T follicular helper cell (primary cell): ENCODE results near the gene CACNA2D3.

Experiments
- DNase-seq: peaks from one replicate; pipeline ENCODE4 v3.0.0-alpha.2; 2020; ENCODE audit warnings: low read depth

Gene CACNA2D3

DNA sequence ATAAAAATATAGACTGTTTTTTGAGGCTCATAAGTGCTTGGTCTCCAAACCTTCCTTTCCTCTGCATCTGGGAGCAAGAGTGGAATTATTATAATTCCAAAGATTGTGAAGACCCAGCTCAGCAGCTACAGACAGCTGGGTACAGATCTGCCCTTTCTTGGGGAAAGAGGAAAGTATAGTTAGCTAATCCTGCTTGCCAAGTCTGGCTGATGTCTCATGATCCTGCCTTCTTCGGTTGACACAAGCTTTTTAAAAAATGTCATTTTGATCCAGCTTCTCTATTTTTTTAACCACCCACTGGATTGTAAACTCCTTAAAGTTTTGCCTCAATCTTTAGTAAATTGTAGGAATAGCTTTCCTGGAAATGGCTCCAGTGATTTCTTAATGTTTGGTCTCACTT is 624.4 kb downstream of the CACNA2D3 start:
- DNase-seq, result no peak

DNA sequence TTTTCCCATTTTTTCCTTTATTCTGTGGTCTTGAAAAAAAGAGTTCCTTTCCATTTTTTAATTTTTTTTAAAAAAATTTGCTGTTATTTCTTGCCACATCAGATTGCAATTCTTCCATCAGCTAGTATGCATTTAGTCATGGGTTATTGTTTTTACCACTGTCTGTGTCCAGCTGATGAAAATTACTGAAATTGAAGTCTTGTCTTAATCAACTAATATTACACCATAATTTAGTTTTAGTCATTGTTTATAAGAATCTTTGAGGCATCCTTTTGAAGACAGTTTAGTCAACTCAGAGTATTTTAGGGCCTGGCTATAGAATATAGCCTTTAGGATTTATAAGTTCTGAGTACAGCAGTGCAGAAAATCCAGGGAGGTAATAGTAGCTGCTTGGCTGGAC is 633.4 kb downstream of the CACNA2D3 start:
- no peak for DNase-seq

DNA sequence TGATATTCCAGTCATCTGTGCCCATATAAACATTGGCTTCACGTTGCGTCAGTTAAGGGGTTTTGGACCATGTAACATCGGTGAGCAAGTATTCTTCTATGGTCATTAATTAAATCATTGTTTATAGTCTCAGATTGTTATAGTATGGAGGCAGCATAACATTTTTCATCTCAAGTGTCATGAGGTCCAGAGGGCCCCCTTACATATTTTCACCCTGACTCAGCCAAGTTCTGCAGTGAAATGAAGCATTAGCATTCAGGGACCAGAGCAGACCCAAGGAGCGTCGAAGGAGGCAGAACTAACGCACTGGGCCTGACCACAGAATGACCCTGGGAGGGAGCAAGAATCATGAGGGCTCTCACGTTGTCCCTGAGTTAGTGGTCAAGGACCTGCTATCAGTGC is 634.0 kb downstream of the CACNA2D3 start:
- DNase-seq, result no peak

DNA sequence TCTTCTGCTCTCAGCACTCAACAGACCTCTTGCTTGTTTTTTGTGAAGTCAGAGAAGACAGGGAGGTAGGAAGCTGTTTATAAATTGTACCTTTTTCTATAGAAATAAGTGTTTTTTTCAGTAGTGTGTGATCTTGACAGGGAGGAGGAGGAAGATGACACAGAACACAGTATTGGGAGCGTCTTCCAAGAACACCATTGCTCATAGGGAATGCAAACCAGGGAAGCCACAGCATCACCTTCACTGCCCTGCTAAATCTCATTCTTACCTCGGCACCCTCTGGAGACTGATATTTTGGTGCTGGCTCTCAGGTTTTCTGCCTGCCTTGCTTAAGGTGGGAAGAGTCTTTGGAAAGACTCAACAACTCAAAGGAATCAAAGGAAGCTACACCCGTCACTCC is 636.1 kb downstream of the CACNA2D3 start:
- DNase-seq, result no peak

DNA sequence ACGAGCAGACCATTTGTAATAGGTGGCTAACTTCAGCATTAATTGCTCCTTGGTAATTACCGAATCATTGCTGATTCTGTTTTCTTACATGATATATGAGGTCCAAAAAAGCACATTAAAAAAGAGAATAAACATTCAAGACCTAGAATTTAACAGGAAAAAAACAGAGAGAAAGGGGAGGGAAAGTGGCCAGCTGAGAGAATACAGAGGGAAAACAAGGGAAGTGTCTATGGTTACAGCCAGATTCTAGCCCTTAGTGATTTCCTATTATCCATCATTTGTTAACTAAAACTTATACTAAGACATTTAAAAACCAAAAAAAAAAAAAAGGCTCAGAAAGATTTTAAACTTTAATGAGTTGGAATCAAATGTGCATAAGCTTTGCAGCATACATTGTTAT is 636.8 kb downstream of the CACNA2D3 start:
- no peak for DNase-seq

DNA sequence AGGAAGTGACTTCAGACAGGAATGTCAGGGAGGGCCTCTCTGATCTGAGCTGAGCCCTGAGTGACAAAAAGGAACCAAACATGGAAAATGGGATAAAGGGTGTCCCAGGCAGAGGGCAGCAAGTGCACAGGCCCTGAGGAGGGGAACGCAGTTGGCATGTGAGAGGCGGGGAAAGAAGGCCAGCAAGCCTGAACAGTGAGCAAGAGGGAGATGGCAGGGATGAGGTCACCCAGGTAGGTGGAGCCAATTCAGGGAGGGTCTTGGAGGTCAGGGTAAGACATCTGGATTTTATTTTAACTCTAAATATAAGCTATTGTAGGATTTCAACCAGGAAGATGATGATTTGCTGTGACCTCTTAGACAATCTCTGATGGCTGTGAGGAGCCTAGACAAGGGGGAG is 637.8 kb downstream of the CACNA2D3 start:
- DNase-seq, result no peak

DNA sequence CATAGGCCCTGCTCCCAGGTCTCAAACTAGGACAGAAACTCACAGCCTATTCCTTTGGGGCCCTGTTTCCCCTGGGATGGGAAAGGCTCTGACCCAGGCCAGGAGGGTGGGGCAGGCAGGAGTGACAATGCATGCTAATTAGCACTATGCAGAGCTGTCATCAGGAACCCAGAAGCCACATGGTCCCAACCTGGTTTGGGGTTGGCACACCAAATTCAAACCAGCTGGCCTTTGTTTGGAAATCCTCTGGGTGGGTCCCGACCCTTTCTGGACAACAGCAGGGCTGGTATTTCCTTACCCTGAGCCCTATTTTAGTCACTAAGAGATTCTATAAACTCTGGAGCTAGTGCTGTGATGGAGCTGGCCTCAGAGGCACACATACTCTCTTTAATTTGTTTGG is 639.3 kb downstream of the CACNA2D3 start:
- no peak for DNase-seq

DNA sequence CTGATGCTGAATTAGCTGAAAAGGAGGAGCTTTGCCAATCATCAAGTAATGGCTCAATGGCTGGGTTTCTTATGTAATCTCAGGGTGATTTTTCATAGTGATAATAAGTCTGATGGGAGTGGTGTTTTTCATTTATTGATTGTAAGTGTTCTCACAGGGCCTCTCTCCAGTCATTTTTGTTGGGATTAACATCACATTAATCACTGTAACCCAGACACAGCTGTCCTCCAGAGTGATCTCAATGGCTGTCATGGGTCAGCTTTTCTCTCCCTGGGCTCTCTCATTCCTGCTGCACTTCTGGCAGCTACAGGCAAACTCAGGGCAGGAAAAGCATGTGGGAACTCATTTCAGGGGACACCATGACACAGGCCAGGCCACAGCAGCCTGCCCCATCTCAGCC is 642.6 kb downstream of the CACNA2D3 start:
- no peak for DNase-seq

DNA sequence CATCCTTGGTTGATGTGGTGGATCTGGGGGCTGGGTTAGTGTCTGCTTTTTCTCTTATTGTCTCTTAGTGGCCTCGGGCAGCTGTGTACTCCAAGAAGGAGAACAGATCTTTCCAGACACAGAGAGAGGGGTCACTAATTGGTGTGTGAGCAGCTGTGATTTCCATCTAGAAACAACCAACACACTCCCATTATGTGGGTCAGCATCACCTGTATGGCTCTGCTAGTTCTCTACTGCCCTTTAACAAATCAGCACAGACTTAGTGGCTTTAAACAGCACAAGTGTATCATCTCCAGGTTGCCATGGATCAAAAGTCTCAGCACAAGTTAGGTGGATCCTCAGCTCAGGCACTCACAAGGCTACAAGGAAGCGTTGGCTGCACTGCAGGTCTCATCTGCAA is 648.7 kb downstream of the CACNA2D3 start:
- no peak for DNase-seq

DNA sequence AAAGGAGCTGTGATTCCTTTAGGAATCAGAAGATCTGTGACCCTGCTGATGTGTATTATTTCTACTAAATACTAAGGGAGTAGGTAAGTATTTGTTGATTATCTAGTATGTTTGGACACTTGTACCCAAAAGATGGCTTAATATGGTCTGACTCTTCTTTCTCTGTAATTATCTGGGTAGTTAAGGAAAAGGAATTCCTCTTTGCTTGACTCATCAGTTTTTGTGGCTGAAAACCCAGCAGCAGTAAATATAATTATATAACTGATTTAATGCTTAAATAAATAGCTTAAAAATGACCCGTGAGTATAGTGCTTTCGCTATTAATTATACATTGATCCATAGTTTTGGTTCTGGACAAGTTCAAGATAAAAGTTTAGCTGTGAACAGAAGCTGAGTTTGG is 649.7 kb downstream of the CACNA2D3 start:
- no peak for DNase-seq

DNA sequence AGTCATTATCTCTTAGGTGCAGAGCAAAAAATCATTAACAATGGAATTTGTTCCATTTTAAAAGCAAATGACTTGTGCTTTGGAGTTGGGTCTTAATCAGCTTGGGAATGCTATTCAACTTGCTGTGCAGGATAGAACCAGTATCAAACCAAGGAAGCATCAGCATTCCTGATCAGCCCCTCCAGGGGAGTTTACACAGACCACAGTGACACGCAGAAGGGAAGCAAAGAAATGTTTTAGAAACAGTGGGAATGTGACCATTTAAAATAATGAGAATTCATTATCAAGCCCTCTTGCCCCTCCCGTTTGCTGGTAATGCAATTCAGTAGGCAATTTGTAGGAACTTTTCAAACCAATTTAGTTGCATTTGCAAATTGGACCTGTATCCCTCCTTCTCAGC is 650.4 kb downstream of the CACNA2D3 start:
- DNase-seq, result no peak

DNA sequence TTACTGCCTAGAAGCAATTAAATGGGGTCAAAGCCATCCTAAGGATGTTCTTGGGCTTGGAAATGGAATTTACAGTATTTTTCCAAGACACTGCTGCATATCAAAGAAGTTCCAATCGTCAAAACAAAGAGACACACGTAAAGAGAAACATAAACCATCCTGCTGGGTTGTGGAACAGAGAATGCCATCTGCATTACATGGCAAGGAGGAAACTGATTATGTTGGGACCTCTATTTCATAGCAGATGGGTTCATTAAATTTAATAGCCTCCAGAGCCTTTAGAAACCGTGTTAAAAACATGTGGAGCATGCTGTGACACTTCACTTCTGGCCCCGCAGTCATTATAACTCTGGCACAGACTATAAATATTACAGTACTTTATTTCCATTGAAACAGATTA is 650.9 kb downstream of the CACNA2D3 start:
- DNase-seq, result no peak

DNA sequence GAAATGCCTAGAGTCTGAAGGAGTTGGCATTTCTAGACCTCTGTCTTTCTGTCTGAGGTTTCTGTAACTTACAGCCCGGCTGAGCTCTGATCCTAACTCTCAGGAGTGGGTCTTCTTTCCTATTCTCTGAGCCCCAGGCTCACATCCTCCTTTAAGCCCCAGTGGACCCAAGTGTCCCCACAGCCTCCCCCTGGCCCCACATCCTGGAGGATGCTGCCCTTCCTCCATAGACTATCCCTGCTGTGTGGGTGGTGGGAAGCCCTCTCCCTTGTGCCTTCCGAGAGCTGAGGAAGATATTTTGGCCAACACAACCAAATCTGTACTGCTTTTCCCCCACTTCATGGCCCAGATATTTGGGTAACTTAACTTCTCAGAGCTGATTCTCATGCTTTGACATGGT is 654.2 kb downstream of the CACNA2D3 start:
- DNase-seq, result no peak

DNA sequence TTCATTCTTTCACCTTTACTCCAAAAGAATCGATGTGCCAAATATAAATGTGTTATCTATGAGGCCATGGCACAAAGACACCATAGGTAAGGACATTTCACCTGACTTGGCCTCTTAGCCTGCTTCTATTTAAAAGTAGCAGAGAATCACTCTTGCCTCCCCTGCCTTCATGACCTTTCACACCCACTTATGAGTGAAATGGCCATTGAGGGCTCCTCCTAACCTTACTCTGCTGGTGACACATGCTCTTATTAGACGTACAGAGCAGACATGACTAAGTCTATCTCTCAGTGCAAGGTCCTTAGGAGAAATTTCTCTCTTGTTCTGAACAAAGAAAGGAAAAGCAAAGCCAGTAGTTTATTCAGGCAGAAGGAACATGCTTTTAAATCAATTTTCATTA is 654.8 kb downstream of the CACNA2D3 start:
- no peak for DNase-seq

DNA sequence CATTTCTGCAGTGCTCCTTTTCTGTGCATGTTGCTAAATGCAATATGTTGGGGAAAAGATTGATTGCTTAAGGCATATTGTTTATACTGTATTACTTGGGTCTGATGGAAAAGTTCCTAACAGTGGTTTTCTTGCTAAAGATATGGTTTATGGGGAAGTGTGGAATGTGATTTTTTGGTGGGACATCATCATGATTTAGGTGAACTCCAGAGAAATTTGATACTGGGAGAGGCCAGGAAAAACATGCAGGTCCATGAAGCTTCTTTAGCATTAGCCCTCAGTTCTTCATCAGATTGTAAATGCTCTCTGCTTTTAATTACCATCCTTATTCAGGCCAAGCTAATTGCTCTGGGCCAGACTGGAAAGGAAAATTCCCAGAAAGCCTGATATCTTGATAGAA is 658.0 kb downstream of the CACNA2D3 start:
- no peak for DNase-seq

DNA sequence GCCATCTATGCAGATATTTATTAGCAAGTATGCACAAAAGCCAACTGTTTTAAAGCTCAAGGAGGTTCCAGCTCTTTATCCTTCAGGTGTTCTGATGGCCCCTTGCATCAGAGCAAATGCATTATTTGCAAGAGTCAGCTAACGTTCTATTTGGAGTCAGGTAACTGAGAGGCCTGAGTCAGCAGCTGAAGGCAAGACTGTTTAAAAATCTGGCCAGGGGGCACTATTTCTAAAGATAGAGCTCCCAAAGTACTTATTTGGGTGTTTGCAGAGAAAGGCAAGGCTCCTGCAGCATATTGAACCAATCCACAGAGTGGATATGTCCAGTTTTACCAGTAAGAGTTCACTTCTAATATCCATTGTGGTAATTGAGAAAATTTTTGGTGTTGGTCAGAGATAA is 659.4 kb downstream of the CACNA2D3 start:
- DNase-seq, result no peak

DNA sequence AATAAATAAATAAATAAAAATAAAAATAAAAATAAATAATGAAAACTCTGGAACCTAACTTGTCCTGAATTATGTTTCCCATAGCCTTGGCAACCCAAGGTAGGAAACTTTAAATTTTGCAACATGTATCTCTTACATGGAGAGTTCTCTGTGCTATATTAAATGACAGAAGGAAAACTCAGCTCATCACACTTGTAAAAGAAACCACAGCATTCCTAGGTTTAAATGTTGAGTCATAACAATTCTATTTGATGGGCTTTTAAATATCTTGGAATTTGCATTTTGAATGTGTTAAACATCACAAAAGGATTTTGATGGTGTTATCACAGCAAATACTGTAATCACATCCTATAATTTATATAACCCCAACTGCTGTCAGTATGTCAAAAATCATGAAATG is 661.3 kb downstream of the CACNA2D3 start:
- DNase-seq, result no peak

DNA sequence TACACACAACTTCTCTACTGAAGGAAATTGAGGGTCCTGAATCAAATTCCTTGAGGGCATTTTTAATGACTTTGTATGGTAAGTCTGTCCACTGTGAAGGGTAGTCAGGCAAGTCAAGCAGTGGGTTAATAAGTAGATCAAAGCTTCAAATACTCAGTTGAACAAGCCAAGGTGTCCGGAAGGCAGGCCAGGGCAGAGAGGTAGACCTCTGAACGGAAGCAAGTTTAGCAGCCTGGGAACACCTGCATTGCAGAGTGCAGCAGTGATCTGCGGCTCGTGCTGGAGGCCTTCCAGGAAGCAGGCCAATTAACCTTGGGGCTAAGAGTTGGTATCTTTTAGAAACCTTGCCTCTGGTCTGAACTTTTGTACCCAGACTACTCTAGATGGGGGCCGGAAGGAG is 661.7 kb downstream of the CACNA2D3 start:
- no peak for DNase-seq

DNA sequence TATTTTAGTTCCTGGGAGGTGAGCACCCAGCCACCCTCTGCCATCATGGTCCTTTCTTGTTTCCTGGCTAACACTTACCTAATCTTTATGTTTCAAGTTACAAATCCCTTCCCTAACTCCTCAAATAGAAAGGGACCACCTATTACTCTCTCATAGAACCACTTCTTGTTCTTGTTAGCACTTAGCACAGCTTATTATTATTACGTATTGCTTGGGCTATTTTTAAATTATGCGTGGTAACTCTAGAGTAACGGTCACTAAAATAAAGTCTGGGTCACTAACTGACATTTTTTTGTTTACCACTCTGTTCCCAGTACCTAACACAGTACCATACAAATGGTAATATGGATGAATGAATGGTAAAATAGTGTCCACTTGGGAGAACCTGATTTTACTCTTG is 663.6 kb downstream of the CACNA2D3 start:
- no peak for DNase-seq

DNA sequence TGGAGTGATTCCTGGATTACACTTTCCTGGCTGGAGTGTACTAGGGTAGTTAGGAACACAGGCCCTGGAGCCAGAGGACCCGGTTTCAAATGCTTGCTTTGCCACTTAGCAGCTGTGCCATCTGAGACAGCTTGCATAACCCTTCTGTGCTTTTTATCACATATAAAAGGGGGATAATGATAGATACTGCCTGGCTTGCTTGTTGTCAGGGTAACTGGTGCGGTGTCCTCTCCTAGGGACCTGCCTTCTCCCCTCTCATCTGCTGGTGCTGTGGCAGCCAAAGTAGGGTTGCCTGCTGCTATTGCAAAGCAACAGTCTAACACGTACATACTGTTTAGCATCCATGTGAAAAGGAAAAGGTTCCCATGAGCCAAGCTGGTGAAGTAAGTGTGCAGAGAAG is 667.7 kb downstream of the CACNA2D3 start:
- no peak for DNase-seq

DNA sequence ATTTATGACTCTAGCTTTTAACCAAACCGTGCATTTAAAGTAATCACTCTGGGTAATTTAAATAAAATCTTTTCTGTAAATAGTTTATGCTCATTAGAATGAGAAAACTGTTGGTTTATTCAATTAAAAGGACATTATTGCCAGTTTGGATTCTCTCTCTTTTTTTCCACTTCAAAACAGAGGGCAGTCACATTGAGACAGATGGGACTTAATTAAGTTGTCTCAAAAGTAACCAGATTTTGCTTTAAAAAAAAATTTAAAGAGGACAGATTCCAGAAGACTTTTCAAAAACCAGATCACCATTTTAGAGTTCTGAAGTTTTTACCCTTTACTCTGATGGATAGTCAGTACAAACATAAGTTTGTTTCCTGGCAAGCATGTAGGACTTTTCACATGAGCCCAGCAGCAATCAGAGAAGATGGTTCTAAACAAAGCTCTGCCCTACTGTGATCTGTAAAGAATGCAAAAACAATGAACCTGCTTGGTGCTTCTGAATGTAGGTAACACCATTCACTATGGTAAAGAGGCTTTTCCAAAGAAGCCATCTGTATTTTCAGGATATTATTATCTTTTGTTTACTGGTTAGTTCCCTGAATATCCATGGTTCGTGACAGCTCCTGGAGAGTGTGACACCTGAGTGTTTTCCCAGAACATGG is 669.3 kb downstream of the CACNA2D3 start:
- no peak for DNase-seq

DNA sequence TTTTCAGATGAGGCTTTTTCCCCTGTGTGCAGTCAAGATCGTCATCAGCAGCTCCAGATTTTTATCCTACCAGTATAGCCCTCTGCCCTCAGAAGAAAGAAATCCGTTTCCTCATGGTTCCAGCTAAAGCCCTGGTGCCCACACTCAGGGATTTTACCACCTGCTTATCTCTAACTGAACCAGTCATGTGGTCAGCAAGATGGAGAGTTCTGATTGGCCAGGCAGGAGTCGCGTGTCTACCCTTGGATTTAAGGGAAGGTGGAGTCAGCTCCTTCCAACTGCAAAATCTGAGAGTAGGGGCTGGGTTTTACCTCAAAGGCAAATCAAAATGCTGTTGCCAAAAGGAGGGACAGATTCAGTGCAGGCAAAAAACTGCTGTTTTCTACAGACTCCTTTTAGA is 670.2 kb downstream of the CACNA2D3 start:
- no peak for DNase-seq

DNA sequence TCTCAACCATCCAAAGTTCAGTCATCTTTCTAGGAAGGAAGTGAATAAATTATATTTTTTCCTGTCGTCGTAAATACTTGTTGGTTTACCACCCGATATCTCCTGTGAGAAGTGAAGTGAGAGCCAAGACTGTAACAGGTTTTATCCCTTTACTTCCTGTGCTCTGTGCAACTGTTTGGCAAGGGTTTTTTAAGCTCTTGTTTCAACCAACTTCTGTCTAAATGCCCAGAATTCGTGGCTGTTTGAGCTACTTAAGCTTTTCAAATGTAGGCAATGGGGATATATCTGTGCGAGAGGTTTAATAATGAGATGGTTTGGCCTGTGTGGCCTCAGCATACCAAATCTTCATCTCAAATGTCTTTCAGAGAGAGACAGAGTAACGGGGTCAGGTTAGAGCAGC is 670.8 kb downstream of the CACNA2D3 start:
- DNase-seq, result no peak

DNA sequence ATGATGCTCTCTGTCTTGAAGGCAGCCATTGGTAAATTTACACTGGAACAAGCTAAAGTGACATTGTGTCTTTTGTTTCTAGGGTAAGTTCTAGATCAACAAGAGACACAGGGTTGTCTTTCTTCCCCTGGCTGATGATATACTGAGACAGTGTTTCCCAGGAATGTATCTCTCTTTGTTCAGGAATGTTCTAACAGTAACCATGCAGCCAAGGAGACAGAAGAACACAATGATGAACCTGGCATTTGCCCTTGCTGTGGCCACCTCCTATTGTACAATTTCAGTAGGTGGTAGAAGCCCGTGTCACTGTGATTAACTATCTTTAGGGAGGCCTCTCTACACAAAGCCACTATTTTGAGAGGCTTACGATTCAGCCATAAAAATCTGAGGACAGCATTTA is 674.8 kb downstream of the CACNA2D3 start:
- no peak for DNase-seq

DNA sequence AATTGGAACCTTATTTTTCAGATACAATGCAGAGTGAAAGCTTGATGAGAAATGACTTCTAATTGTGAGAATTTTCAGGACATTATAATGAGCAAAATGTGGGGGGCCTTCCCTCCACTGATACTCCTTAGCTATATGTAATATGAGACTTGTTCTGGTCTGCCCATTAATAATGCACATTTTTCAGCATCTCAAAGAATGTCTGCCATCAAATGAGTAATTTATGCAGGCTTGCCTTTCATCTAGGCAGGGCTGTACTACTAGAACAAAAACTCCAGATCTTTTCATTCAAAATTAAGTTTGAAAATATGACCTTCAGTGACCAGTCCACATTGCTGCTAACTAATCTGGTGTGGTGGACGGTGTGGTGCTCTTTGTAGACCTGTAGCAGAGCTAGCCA is 678.1 kb downstream of the CACNA2D3 start:
- no peak for DNase-seq
